HG02943 (cell line): ENCODE measurements around the gene RFT1.

Source experiments
- ATAC-seq: cut with Tn5 transposase; IDR thresholded peaks from one replicate; pipeline ENCODE4 v1.9.1; 2021; ENCODE audit warnings: mild to moderate bottlenecking, low read depth, moderate library complexity; ENCODE audit not compliant: unreplicated experiment

The RFT1 gene

GRCh38 chr3:53150247-53151085 is 20.2 kb upstream of the RFT1 start:
- ATAC-seq, result no peak

DNA sequence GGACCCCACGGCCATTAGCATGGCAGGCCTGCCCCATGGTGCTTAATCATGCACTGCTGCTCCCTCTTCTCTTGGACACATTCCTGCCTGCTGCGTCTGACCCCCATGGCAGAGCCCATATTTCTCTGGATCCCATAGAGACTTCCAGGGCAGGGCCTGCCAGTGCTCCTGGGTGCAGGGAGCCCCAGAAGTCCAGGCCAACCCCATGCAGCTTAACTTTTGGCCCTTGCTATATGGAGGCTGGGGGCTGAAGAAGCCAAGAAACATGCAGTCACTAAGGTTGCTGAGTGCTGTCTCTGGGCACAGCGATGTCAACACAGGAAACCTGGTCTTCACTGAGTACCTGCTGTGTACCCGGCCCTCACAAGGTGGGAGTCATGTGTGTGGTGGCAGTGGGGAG is 19.5 kb upstream of the RFT1 start:
- no peak for ATAC-seq

DNA sequence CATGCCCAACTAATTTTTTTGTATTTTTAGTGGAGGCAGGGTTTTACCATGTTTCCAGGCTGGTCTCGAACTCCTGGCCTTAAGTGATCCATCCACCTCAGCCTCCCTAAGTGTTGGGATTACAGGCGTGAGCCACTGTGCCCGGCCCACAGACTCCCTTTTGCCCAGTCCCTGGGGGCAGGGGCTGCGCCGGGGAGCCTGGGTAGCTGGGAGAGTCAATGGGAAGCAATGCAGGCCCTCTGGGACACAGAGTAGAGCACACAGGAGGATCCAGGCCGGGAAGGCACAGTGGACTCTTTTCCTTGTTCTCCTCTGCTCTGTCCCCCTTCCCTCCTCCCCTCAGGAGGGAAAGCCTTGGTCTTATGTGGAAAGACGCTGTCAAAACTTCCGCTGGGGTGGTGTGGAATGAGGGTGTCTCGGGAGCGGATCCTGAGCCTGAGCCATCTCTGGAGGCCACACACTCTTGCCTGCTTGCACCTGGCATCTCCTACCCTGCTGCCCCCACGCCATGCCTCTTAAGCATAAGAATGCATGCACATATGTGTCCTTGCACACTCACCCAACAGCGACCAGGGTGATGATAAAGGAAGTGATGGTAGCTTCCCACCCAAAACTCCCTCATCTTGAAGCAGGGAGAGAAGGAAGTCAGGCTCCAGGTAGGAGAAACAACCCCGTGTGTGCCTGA is 18.9 kb upstream of the RFT1 start:
- no peak for ATAC-seq

GRCh38 chr3:53147903-53148400 is 17.7 kb upstream of the RFT1 start:
- no peak for ATAC-seq

DNA sequence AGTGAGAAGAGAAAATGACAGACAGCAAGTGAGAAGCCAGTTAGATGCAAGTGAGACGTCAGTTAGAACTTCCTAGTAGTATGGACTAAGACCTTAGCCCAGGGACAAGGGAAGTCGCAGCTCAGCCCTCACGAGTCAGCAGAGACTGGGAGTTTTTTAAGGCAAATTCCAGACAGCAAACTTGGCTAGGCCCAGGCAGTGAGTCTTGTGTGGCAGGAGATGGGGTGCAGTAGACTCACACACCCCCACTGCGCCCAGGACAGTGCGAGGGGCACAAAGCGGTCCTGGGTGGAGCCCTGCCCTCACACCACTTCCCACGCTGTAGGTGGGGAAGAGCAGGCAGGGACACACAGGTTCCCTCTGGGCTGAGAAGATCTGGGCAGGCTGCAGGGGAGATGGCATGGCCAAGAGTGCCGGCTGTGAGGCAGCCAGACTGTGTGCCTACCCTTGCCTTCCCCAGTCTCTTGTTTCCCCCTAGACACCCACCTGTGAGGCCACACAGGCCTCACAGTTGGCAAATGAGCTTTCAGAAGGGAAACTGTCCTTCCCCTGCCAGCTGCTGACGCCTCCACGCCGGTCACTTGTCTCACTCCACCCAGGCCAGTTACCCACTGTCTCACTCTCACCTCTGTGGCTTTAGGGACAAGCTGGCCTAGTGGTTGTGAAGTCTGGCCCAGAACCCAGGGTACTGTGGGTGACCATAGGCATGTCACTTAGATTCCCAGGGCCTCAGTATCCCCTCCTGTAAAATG is 17.1 kb upstream of the RFT1 start:
- no peak for ATAC-seq

DNA sequence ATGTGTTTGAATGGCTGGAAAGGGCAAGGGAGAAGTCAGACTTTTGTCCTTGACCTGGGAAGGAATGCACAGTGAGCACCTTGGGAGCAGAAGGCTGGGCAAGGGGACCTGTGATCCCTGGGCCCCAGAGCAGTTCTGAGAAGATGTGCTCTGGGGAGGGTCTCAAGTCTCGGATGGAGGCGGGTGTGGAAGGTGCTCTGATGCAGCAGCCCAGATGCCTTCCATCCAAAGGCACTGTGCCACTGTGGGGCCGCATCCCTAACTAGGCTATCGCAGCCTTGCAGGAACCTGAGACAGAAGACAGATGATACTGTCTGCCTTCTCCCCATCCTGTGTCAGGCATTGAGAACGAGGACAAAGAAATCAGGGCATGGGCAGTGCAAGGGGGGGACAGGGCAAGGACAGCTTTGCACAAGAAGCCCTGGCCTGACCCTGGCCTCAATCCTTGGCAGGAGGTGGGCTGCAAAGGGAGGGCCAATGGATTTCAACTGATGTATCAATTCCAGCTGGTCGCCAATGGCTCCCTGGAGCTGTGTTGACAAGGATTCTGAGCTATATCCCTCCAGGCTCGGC is 16.2 kb upstream of the RFT1 start:
- ATAC-seq, result no peak

GRCh38 chr3:53145713-53146080 is 15.5 kb upstream of the RFT1 start:
- no peak for ATAC-seq

DNA sequence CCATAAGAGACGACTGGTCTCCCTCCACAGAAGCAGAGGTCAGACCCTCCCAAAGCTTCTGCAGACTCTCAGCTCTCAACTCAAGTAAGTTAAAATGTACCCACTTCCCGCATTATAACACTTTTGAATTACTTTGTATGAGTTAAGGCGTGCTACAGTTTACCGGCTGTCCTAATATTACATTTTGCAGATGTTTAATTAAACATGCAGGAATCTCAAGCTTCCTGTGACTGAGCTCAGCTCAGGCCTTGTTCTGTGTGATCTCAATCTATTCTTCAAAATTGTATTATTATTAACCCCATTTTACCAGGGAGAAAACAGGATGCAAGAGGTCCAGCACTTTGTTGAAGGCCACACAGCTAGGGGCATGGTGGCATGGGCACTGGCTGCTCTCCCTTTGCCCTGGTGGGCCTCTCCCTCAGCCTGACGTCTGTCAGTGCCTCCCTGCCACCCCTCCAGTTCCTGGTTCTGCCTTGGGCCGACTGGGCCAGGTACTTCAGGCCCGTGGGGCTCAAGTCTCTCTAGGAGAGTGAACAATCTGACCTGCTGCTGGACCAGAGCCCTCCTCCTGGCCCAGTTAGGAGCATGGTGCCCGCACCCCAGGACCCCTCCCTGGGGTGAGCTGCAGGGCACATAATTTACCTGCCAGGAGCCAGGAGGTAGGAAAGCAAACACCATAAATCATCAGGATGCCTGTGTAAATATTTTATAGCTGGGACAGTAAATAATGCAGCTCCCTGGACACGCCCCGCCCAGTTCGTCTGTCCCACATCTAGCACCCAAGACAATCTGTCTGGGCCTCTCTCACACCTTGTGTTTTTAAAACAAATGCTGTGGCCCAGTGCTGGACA is 14.9 kb upstream of the RFT1 start:
- no peak for ATAC-seq

DNA sequence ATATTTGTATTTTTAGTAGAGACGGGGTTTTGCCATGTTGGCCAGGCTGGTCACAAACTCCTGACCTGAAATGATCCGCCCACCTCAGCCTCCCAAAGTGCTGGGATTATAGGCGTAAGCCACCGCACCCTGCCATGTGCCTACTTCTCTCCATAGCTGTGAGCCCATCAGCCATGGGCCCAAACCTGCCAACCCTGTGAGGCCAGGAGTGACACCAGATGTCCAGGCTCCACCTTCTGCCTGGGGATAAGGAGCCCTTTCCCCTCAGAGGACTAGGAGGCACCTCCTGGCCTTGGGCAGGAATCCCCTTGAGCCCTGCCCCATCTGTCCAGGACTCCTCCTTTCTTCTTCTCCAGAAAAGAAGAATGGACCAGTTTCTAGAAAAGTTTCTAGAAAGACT is 14.2 kb upstream of the RFT1 start:
- no peak for ATAC-seq

DNA sequence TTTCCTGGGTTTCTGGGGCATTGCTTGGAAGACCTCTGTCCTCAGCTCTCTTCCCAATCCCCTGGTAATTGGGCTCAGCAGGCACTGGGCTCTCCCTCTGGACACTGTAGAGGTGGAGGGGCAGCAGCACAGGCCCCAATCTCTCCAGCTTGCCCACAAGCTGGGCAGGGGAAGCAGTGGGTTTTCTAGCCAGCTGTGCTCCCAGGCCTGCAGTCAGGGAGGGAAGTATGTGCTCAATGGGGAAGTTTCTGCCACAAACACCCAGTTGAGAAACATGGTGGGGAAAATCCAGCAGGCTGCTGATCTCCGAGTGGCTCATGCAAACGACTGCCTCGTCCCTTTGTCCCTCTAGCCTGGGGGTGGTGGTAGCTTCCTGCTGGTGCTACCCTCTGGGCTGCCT is 12.8 kb upstream of the RFT1 start:
- ATAC-seq, result no peak

DNA sequence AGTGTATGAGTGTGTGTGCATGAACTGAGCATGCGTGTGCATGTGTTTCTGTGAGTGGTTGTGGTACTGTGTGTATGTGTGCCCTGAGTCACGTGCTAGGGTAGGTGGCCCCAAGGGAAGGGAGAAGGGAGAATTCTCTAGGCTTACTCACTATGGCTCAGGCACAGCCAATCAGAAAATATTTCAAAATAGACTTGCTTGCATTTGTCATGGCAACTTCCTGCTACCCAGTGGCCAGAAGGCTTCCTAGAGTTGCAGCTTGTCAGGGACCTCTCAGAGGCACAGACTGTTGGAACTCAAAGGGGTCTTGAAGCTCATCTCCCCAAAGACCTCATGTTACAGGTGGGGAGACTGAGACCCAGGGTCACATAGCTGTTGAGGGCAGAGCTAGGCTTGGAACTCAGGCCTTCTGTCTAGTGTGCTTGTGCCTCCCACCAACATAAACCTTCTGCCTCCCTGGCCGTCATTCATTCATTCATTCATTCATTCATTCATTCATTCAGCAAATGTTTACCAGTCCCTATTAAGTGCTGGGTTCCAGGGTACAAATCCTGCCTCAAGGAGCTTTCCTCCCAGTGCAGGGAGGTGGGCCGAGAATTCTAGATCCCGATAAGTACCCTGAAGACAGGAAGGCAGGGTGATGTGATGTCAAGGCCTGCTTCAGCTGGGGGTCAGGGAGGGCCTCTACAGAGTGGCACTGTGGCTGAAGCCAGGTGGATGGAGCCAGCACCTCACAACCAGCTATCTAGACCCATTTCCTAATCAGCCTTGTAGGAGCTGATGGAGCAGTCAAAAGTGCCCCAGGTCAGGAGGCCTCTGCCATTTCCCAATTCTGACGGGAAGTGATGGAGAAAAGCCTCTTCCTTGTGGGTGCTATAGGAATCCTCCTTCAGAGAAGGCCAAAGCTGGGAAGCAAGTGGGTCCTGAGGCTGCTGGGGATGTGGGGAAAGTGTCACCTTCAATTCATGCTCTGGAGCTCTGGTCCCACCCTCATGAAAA is 10.9 kb upstream of the RFT1 start:
- ATAC-seq, result no peak

GRCh38 chr3:53139906-53140846 is 9.9 kb upstream of the RFT1 start:
- no peak for ATAC-seq

DNA sequence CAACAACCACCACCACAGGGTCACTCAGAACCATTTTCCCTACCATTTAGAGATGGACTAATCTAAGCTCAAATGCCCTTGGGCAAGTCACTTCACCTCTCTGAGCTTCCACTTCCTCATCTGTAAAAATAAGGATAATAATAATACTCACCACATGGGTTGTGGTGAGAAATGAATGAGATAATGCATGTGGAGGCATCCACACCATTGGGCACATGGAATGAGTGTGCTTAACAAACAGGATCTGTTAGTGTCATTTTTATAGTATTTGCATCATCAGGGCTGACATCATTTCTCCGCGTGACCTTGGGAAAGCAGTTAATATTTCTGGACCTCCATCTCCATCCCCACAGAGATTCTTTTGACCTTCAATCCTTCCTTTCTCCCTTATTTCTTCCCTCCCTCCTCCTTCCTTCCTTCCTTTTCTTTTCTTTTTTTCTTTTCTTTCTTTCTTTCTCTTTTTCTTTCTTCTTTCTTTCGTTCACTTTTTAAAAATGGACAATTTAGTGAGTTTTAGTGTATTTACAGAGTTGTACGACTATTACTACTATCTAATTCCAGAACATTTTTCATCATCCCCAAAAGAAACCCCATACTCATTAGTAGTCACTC is 7.7 kb upstream of the RFT1 start:
- no peak for ATAC-seq

DNA sequence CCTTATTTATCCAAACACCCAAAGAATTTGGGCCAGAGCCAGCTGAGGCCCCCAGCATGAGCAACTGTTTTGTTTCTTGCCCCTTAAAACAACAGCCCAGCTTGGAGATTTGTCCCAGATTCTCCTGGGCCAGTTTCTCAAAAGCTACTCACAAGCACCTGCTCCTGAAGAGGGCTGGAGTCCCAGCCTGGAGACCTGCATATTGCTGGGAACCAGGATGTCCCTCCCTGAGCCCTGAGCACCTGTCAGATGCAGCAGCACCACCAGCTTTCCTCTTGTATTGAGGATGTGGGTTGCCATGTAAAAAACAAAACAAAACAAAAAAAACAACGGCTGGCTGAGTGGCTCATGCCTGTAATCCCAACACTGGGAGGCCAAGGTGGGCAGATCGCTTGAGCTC is 7.0 kb upstream of the RFT1 start:
- no peak for ATAC-seq

DNA sequence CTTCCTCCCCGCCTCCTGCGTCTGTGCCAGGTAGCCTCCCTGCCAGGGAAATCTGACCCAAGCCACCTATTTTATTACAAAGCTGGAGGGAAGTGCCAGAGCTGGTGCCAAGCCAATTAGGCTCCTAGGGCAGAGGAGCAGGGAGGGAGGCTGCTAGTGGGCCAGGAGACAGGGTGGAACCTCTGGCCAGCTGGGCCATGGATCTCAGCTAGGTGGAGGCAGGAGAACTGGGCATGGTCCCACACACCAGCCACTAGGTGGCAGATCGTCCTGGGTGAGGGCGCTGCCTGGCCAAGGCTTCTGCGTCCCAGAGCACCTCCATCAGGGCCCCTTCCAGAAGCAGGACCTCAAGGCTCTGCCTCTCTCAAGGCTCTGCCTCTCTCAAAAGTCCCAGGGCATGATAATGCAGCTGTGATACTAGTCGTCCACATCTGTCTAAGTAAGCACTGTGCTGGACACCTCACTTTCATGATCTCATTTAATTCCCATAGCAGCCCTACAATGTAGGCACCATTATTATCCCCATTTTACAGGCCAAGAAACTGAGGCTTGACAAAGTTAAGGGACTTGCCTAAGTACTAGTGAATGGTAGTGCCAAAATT is 4.5 kb upstream of the RFT1 start:
- peak; percentile 48 for ATAC-seq

DNA sequence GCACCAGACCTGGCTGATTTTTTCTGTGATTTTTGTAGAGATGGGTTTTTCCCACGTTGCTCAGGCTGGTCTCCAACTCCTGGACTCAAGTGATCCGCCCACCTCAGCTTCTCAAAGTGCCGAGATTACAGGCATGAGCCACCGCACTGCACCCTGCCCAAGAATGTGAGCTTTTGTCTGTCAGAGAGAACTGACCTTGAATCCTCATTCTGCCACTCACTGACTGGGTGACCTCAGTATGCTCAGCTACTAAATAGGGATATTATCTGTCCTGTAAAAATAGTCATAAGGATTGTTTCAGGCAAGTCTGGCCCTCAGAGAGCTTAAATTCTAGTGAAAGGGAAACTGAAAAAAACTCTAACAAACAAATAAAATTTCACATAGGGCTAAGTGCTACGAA is 2.1 kb upstream of the RFT1 start:
- no peak for ATAC-seq

DNA sequence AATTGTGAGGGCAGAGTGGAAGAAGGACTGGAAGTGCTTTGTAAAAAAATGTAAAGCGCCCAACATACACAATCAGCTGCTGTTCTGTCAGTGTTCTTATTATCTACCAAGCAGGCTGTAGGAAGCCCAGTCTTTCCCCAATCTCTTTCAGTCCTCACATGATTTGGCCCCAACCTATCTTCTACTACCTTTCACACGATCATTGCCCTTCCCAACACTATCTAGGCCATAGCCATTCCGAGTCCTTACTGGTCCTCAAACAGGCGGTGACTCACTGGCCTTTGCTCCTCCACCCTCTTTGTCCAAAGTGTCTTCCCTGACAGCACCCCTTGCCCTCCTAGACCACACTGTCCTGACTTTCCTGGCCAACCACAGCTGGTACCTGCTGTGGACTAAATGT is 861 bp upstream of the RFT1 start:
- ATAC-seq, result no peak
